GM19467 (cell line): ENCODE results near the gene PCDH20.
"Not testable (repeated sequence)": the region's sequence is repeated elsewhere in the genome, so short reads cannot be mapped to it uniquely, and the experiment has no call there.

Experiments
- ATAC-seq: cut with Tn5 transposase; IDR thresholded peaks from one replicate; pipeline ENCODE4 v1.9.1; 2021; ENCODE audit warnings: mild to moderate bottlenecking, moderate library complexity; ENCODE audit not compliant: unreplicated experiment

PCDH20 gene

GRCh38 chr13:61415749-61416148 is at the start of gene PCDH20:
Gene PCDH20, minus strand, starts transcription at chr13:61415849. Its CDS starts 691 bp downstream, at chr13:61415158.
- no peak for ATAC-seq

- no peak for ATAC-seq
Observed at GRCh38 chr13:61463024-61463423, 47.4 kb upstream of the PCDH20 start.

- ATAC-seq, result no peak
Observed at GRCh38 chr13:61453121-61453520, 37.5 kb upstream of the PCDH20 start.

- ATAC-seq, result no peak
Observed at GRCh38 chr13:61432029-61432428, 16.4 kb upstream of the PCDH20 start.

GRCh38 chr13:61423915-61424314 is 8.3 kb upstream of the PCDH20 start:
- ATAC-seq, result no peak

- no peak for ATAC-seq
Observed at GRCh38 chr13:61417086-61417570, 1.5 kb upstream of the PCDH20 start.

GRCh38 chr13:61415058-61415721 is 459 bp downstream of the PCDH20 start:
- ATAC-seq, result no peak

GRCh38 chr13:61414686-61415057 is 977 bp downstream of the PCDH20 start:
- ATAC-seq, result no peak

- no peak for ATAC-seq
Observed at GRCh38 chr13:61413572-61414535, 1.8 kb downstream of the PCDH20 start.

- ATAC-seq, result no peak
Observed at GRCh38 chr13:61410669-61411297, 4.9 kb downstream of the PCDH20 start.

- no peak for ATAC-seq
Observed at GRCh38 chr13:61410266-61410665, 5.4 kb downstream of the PCDH20 start.

- no peak for ATAC-seq
Observed at GRCh38 chr13:61408571-61408970, 7.1 kb downstream of the PCDH20 start.

- no peak for ATAC-seq
Observed at GRCh38 chr13:61406275-61406674, 9.4 kb downstream of the PCDH20 start.

- ATAC-seq, result no peak
Observed at GRCh38 chr13:61396121-61396520, 19.5 kb downstream of the PCDH20 start.

- no peak for ATAC-seq
Observed at GRCh38 chr13:61391426-61391825, 24.2 kb downstream of the PCDH20 start.

GRCh38 chr13:61387694-61388093 is 28.0 kb downstream of the PCDH20 start:
- no peak for ATAC-seq

- no peak for ATAC-seq
Observed at GRCh38 chr13:61383111-61383510, 32.5 kb downstream of the PCDH20 start.

GRCh38 chr13:61370520-61370919 is 45.1 kb downstream of the PCDH20 start:
- no peak for ATAC-seq

- ATAC-seq, result not testable (repeated sequence)
Observed at GRCh38 chr13:61364690-61365089, 51.0 kb downstream of the PCDH20 start.

GRCh38 chr13:61362522-61362921 is 53.1 kb downstream of the PCDH20 start:
- ATAC-seq, result no peak
